Endothelial cell of umbilical vein (primary cell): Measurements from ENCODE around the gene CREB3L2. TPM values are rescaled to one million over a fixed set of nuclear protein-coding genes. Genes with fewer than 3 reads are reported as not detected.

ENCODE experiments used
- BruUV-seq: library from RNA; stranded (reverse); fragments of 400-500 nt; replicated peaks from 2 replicates; lab custom pipeline; 2021; lab: Mats Ljungman, UMichigan
- CTCF ChIA-PET: fragments of 300-600, 350-600 bp; sonication (Branson Sonifier 250); formaldehyde crosslinking; loops from one replicate; lab custom pipeline; 2021; ENCODE audit warnings: antibody characterized with exemption, inconsistent platforms; lab: Charles Lee
- POLR2A ChIA-PET: fragments of 300-600, 350-600 bp; sonication (Branson Sonifier 250); formaldehyde crosslinking; loops from one replicate; lab custom pipeline; 2021; ENCODE audit warnings: antibody characterized with exemption, inconsistent platforms; lab: Charles Lee
- DNase-seq: peaks from one replicate; pipeline ENCODE4 v3.0.0-alpha.2; 2011; ENCODE audit warnings: low read depth, low spot score
- FAIRE-seq: peaks from 2 replicates; lab custom pipeline; 2011; peaks lifted over from hg19 to GRCh38; lab: Jason Lieb, UNC
- H2AFZ ChIP-seq: 2 replicates; pipeline ENCODE4 v1.6.0; 2012; ENCODE audit warnings: low read depth, low read length, control low read depth, inconsistent platforms
- H3K27ac ChIP-seq: 2 replicates; pipeline ENCODE4 v1.5.1; 2011; ENCODE audit warnings: low read depth, mild to moderate bottlenecking, control low read depth, low read length, moderate library complexity; ENCODE audit not compliant: insufficient read depth
- H3K27me3 ChIP-seq, 2 experiments: 2 replicates each; pipeline versions ENCODE4 v1.6.0 to v1.6.1; 2011; ENCODE audit warnings: low read length in 2 of 2, mixed read lengths in 1 of 2; ENCODE audit not compliant: control insufficient read depth in 2 of 2, insufficient read depth in 2 of 2
- H3K36me3 ChIP-seq, 2 experiments: 2 replicates in 1 of 2; 3 replicates in 1 of 2; pipeline ENCODE4 v1.5.1; 2011; ENCODE audit warnings: low read length in 2 of 2, mild to moderate bottlenecking in 1 of 2, moderate library complexity in 1 of 2; ENCODE audit not compliant: control insufficient read depth in 2 of 2, insufficient read depth in 2 of 2; ENCODE audit errors: extremely low read depth in 1 of 2
- H3K4me1 ChIP-seq: 3 replicates; pipeline ENCODE4 v1.5.1; 2011; ENCODE audit warnings: mild to moderate bottlenecking, low read length; ENCODE audit not compliant: control insufficient read depth, insufficient read depth; ENCODE audit errors: extremely low read depth
- H3K4me2 ChIP-seq: 2 replicates; pipeline ENCODE4 v1.6.1; 2011; ENCODE audit warnings: low read length, control low read depth, mixed read lengths; ENCODE audit not compliant: insufficient read depth
- H3K4me3 ChIP-seq, 3 experiments: fragments of 200-600 bp in 1 of 3; sonication (generic), shearing (Covaris generic) in 1 of 3; replicated peaks in 1 of 3; 2 replicates each; pipeline ENCODE4 v1.5.1; 2011 to 2016; ENCODE audit warnings: control low read depth in 3 of 3, low read length in 3 of 3, mild to moderate bottlenecking in 2 of 3, inconsistent platforms in 1 of 3, low read depth in 1 of 3, moderate library complexity in 1 of 3; ENCODE audit not compliant: insufficient read depth in 1 of 3
- H3K79me2 ChIP-seq: 2 replicates; pipeline ENCODE4 v1.6.0; 2012; ENCODE audit warnings: low read length, inconsistent platforms; ENCODE audit not compliant: control insufficient read depth, insufficient read depth
- H3K9ac ChIP-seq: replicated peaks from 2 replicates; pipeline ENCODE3; 2011; ENCODE audit warnings: low read length, control low read depth; ENCODE audit not compliant: insufficient read depth; ENCODE audit errors: extremely low read depth
- H3K9me1 ChIP-seq: replicated peaks from 3 replicates; pipeline ENCODE4 v1.6.0; 2011; ENCODE audit warnings: mild to moderate bottlenecking, low read length; ENCODE audit not compliant: control insufficient read depth, insufficient read depth; ENCODE audit errors: extremely low read depth
- H3K9me3 ChIP-seq: replicated peaks from 2 replicates; pipeline ENCODE4 v1.5.1; 2012; ENCODE audit warnings: low read length, inconsistent platforms; ENCODE audit not compliant: control insufficient read depth, insufficient read depth
- H4K20me1 ChIP-seq: replicated peaks from 2 replicates; pipeline ENCODE3; 2011; ENCODE audit warnings: mild to moderate bottlenecking, low read length; ENCODE audit not compliant: control insufficient read depth, insufficient read depth; ENCODE audit errors: extremely low read depth
- CTCF ChIP-seq, 2 donors: IDR thresholded peaks; 1 replicate in 1 of 2; 2 replicates in 1 of 2; pipeline ENCODE4 v1.5.1; 2011; ENCODE audit warnings: low read length in 2 of 2, mild to moderate bottlenecking in 2 of 2, moderate library complexity in 2 of 2, control low read depth in 1 of 2, inconsistent platforms in 1 of 2, low read depth in 1 of 2; ENCODE audit not compliant: insufficient read depth in 1 of 2; ENCODE audit errors: extremely low read depth in 1 of 2
- EZH2 ChIP-seq: IDR thresholded peaks from 2 replicates; pipeline ENCODE4 v1.6.1; 2012; ENCODE audit warnings: borderline replicate concordance, low read depth, mild to moderate bottlenecking, moderate library complexity, low read length, inconsistent platforms; ENCODE audit not compliant: severe bottlenecking
- FOS ChIP-seq: IDR thresholded peaks from 2 replicates; pipeline ENCODE4 v1.6.1; 2011; ENCODE audit warnings: mild to moderate bottlenecking, low read length, moderate library complexity, borderline replicate concordance; ENCODE audit not compliant: insufficient read depth
- GATA2 ChIP-seq: IDR thresholded peaks from 2 replicates; pipeline ENCODE4 v1.7.0; 2011; ENCODE audit warnings: low read depth, mild to moderate bottlenecking, moderate library complexity, mixed read lengths, low read length; ENCODE audit not compliant: insufficient read length, insufficient read depth
- JUN ChIP-seq: IDR thresholded peaks from 2 replicates; pipeline ENCODE4 v1.6.1; 2011; ENCODE audit warnings: borderline replicate concordance, low read depth; ENCODE audit not compliant: insufficient read length, insufficient read depth
- MAX ChIP-seq: IDR thresholded peaks from 2 replicates; pipeline ENCODE4 v1.6.1; 2011; ENCODE audit not compliant: insufficient read depth, insufficient read length
- MYC ChIP-seq: IDR thresholded peaks from one replicate; pipeline ENCODE4 v1.6.1; 2011; ENCODE audit warnings: mild to moderate bottlenecking, low read depth, low read length
- POLR2A ChIP-seq: IDR thresholded peaks from 2 replicates; pipeline ENCODE4 v1.6.1; 2012; ENCODE audit warnings: low read depth, mild to moderate bottlenecking, control low read depth, low read length
- POLR2AphosphoS5 ChIP-seq: IDR thresholded peaks from 2 replicates; pipeline ENCODE4 v1.6.1; 2012; ENCODE audit warnings: low read depth, mild to moderate bottlenecking, control low read depth, low read length, moderate library complexity; ENCODE audit not compliant: insufficient read depth
- dilution Hi-C: fragments of 300-500 bp; cut with MboI; formaldehyde crosslinking; loops from one replicate; pipeline ENCODE4 v1.15.0; 2019; ENCODE audit warnings: low sequenced_read_pairs; ENCODE audit not compliant: extremely low pct_ligation_motif_present
- intact Hi-C: fragments of 100-400 bp; cut with micrococcal nuclease; formaldehyde crosslinking; loops from one replicate; pipeline ENCODE4 v1.10.0; 2022
- polyA plus RNA-seq, 4 experiments: library from polyadenylated mRNA; depleted of rRNA in 3 of 4; stranded (reverse) in 3 of 4; unstranded in 1 of 4; fragments of >200 nt; gene quantifications; 2 replicates each; pipeline versions ENCODE4 v1.2.1 to v1.2.3, GENCODE V29; 2011 to 2012; ENCODE audit warnings: missing spikeins in 1 of 4
- total RNA-seq: library from RNA; stranded (reverse); gene quantifications from 2 replicates; pipeline ENCODE4 v1.2.3, GENCODE V29; 2021

Gene CREB3L2
- total and polyA plus RNA-seq, 2 donors (not counting 3 experiments of a cell fraction or from before 2014, with no cell fraction given): 32.1 to 93.4 TPM

GRCh38 chr7:137890449-137890921, 111.4 kb downstream of the CREB3L2 start:
- intact Hi-C loops: no loop called here
- peak; percentile 8 for FAIRE-seq
- Histone ChIP-seq H3K27ac (no peak overlapping the region), H3K9me3 (no peaks in the 10 kb centered on the region), H4K20me1 (no peaks in the 10 kb centered on the region), H3K27me3 (no peaks in the 10 kb centered on the region), H3K9ac (no peak overlapping the region), H3K36me3 (peaks cover 17 to 24% of the 10 kb centered on the region in 2 experiments), H3K79me2 (no peaks in the 10 kb centered on the region), H3K4me2 (no peak overlapping the region), H3K9me1 (no peaks in the 10 kb centered on the region), H3K4me1 (no peaks in the 10 kb centered on the region), H2AFZ (no peak overlapping the region), H3K4me3 (no peak overlapping the region)
- no peak for DNase-seq
- CTCF ChIA-PET: interaction anchor here (1.1 to 1.3 kb wide), 3 partner anchors 119 to 234 kb away, joined by 3 to 5 read pairs (median 3); no protein-coding TSS in a partner anchor
- POLR2A ChIA-PET: no interaction called here
- TF ChIP-seq POLR2A: no peak
- no peak for TF ChIP-seq JUN
- BruUV-seq: no TSS peak
- dilution Hi-C loops: no loop called here

GRCh38 chr7:137888241-137888640, 113.6 kb downstream of the CREB3L2 start:
- H3K9me3 ChIP-seq: no peaks in the 10 kb centered on the region
- DNase-seq (no peak), FAIRE-seq (no peak)
- no peaks in the 10 kb centered on the region for H3K79me2 ChIP-seq
- TF ChIP-seq MAX (no peak), GATA2 (no peak), FOS (no peak), CTCF (IDR thresholded peaks at IDR 0.05; ENCODE audit: extremely low read depth in 1 of 2, insufficient read depth in 1 of 2, low read depth in 1 of 2, low read length in 2 of 2) (no peak), POLR2A (no peak), JUN (no peak), POLR2AphosphoS5 (no peak), EZH2 (no peak), MYC (no peak)
- intact Hi-C loops: no loop called here
- no peak overlapping the region for H2AFZ ChIP-seq
- no peaks in the 10 kb centered on the region for H3K9me1 ChIP-seq
- H3K27ac ChIP-seq: no peak overlapping the region
- ChIA-PET CTCF (interaction anchor here (1.0 to 1.2 kb wide), 3 partner anchors 13 to 232 kb away, joined by 3 to 7 read pairs (median 4); no protein-coding TSS in a partner anchor), POLR2A (no interaction called here)
- BruUV-seq: no TSS peak
- H3K36me3 ChIP-seq: peaks cover 7 to 23% of the 10 kb centered on the region in 2 experiments
- no peaks in the 10 kb centered on the region for H3K4me1 ChIP-seq
- H3K4me3 ChIP-seq: no peak overlapping the region
- H3K4me2 ChIP-seq: no peak overlapping the region
- no peaks in the 10 kb centered on the region for H3K27me3 ChIP-seq
- H3K9ac ChIP-seq: no peak overlapping the region
- dilution Hi-C loops: no loop called here
- H4K20me1 ChIP-seq: no peaks in the 10 kb centered on the region
